GM11168 (cell line): ENCODE data around the gene CSPG5.

Source experiments
- in situ Hi-C: fragments of 300-500 bp; cut with MboI; formaldehyde crosslinking; loops from one replicate; pipeline ENCODE4 v1.12.0; 2022; ENCODE audit warnings: low sequenced_read_pairs; ENCODE audit not compliant: unreplicated experiment

CSPG5 gene

GRCh38 chr3:47578691-47579632 is at the start of gene CSPG5:
Gene CSPG5, minus strand, starts transcription at chr3:47578865. Its CDS starts 172 bp downstream, at chr3:47578693.
- in situ Hi-C loops: no loop called here

- in situ Hi-C loops: no loop called here
These were observed 49.8 kb upstream of the CSPG5 start for GRCh38 chr3:47628426-47628825.

GRCh38 chr3:47622671-47623461 is 44.2 kb upstream of the CSPG5 start:
- in situ Hi-C loops: no loop called here

GRCh38 chr3:47617086-47618010 is 38.7 kb upstream of the CSPG5 start:
- in situ Hi-C loops: no loop called here

- in situ Hi-C loops: no loop called here
These were observed 36.1 kb upstream of the CSPG5 start for GRCh38 chr3:47614788-47615187.

GRCh38 chr3:47613722-47614121 is 35.1 kb upstream of the CSPG5 start:
- in situ Hi-C loops: no loop called here

- in situ Hi-C loops: no loop called here
These were observed 34.2 kb upstream of the CSPG5 start for GRCh38 chr3:47612879-47613278.

- in situ Hi-C loops: no loop called here
These were observed 33.5 kb upstream of the CSPG5 start for GRCh38 chr3:47612178-47612577.

GRCh38 chr3:47611576-47611975 is 32.9 kb upstream of the CSPG5 start:
- in situ Hi-C loops: no loop called here

- in situ Hi-C loops: no loop called here
These were observed 31.9 kb upstream of the CSPG5 start for GRCh38 chr3:47610583-47610982.

GRCh38 chr3:47607335-47607734 is 28.7 kb upstream of the CSPG5 start:
- in situ Hi-C loops: no loop called here

GRCh38 chr3:47606165-47606564 is 27.5 kb upstream of the CSPG5 start:
- in situ Hi-C loops: no loop called here

GRCh38 chr3:47605652-47606051 is 27.0 kb upstream of the CSPG5 start:
- in situ Hi-C loops: no loop called here

- in situ Hi-C loops: no loop called here
These were observed 25.5 kb upstream of the CSPG5 start for GRCh38 chr3:47604145-47604544.

GRCh38 chr3:47603332-47603731 is 24.7 kb upstream of the CSPG5 start:
- in situ Hi-C loops: no loop called here

GRCh38 chr3:47601281-47601680 is 22.6 kb upstream of the CSPG5 start:
- in situ Hi-C loops: no loop called here

GRCh38 chr3:47594792-47595191 is 16.1 kb upstream of the CSPG5 start:
- in situ Hi-C loops: no loop called here

GRCh38 chr3:47592066-47592795 is 13.6 kb upstream of the CSPG5 start:
- in situ Hi-C loops: no loop called here

GRCh38 chr3:47590216-47590615 is 11.6 kb upstream of the CSPG5 start:
- in situ Hi-C loops: no loop called here

GRCh38 chr3:47588587-47588986 is 9.9 kb upstream of the CSPG5 start:
- in situ Hi-C loops: no loop called here
